HG03520 (cell line): ENCODE results near the gene CADM2.

Experiments
- ATAC-seq: cut with Tn5 transposase; IDR thresholded peaks from one replicate; pipeline ENCODE4 v1.9.1; 2021; ENCODE audit warnings: mild to moderate bottlenecking, moderate library complexity; ENCODE audit not compliant: unreplicated experiment

Gene CADM2

GRCh38 chr3:85740561-85740960 is 781.8 kb downstream of the CADM2 start:
- ATAC-seq: no peak

- no peak for ATAC-seq
Measured at GRCh38 chr3:85758442-85758841, 799.7 kb downstream of the CADM2 start.

- no peak for ATAC-seq
Measured at GRCh38 chr3:85760342-85760741, 801.6 kb downstream of the CADM2 start.

- no peak for ATAC-seq
Measured at GRCh38 chr3:85780806-85781205, 822.0 kb downstream of the CADM2 start.

GRCh38 chr3:85781806-85782205 is 823.0 kb downstream of the CADM2 start:
- ATAC-seq: no peak

- ATAC-seq: no peak
Measured at GRCh38 chr3:85783291-85783690, 824.5 kb downstream of the CADM2 start.

GRCh38 chr3:85785766-85786165 is 827.0 kb downstream of the CADM2 start:
- ATAC-seq: no peak

GRCh38 chr3:85790445-85791030 is 831.7 kb downstream of the CADM2 start:
- no peak for ATAC-seq

- ATAC-seq: no peak
Measured at GRCh38 chr3:85796140-85796539, 837.4 kb downstream of the CADM2 start.

GRCh38 chr3:85800676-85801075 is 841.9 kb downstream of the CADM2 start:
- no peak for ATAC-seq

- ATAC-seq: no peak
Measured at GRCh38 chr3:85801955-85802354, 843.2 kb downstream of the CADM2 start.

- no peak for ATAC-seq
Measured at GRCh38 chr3:85808755-85809154, 850.0 kb downstream of the CADM2 start.

GRCh38 chr3:85821130-85821756 is 862.5 kb downstream of the CADM2 start:
- ATAC-seq: no peak

- no peak for ATAC-seq
Measured at GRCh38 chr3:85835857-85836440, 877.2 kb downstream of the CADM2 start.

GRCh38 chr3:85837402-85837801 is 878.6 kb downstream of the CADM2 start:
- no peak for ATAC-seq

GRCh38 chr3:85838921-85839320 is 880.1 kb downstream of the CADM2 start:
- ATAC-seq: no peak

- no peak for ATAC-seq
Measured at GRCh38 chr3:85842081-85842480, 883.3 kb downstream of the CADM2 start.

GRCh38 chr3:85846940-85847339 is 888.2 kb downstream of the CADM2 start:
- ATAC-seq: no peak

- ATAC-seq: no peak
Measured at GRCh38 chr3:85851071-85851470, 892.3 kb downstream of the CADM2 start.

GRCh38 chr3:85853805-85854204 is 895.0 kb downstream of the CADM2 start:
- no peak for ATAC-seq

- ATAC-seq: no peak
Measured at GRCh38 chr3:85862893-85863455, 904.2 kb downstream of the CADM2 start.

- ATAC-seq: no peak
Measured at GRCh38 chr3:85864896-85865295, 906.1 kb downstream of the CADM2 start.
